Stimulated activated CD8-positive, alpha-beta memory T cell treated with anti-CD3 and anti-CD28 coated beads, Interleukin-7, amount 100 ng/mL, for 1 hour (primary cell): ENCODE measurements around the gene BHLHE23.
"Not testable (repeated sequence)": the region's sequence is repeated elsewhere in the genome, so short reads cannot be mapped to it uniquely, and the experiment has no call there.

Experiments used
- DNase-seq, 2 donors: peaks; one replicate each; pipeline ENCODE4 v3.0.0-alpha.2; 2020; ENCODE audit warnings: low read depth in 2 of 2

BHLHE23 gene

GRCh38 chr20:62961310-62961783, 45.4 kb downstream of the BHLHE23 start:
- no peak for DNase-seq

GRCh38 chr20:62960446-62961309, 46.1 kb downstream of the BHLHE23 start:
- not testable (repeated sequence) for DNase-seq

- DNase-seq: no peak
Measured at GRCh38 chr20:62959998-62960436, 46.7 kb downstream of the BHLHE23 start.

- DNase-seq: no peak
Measured at GRCh38 chr20:62959101-62959971, 47.4 kb downstream of the BHLHE23 start.

GRCh38 chr20:62958388-62959100, 48.2 kb downstream of the BHLHE23 start:
- no peak for DNase-seq

- DNase-seq: no peak
Measured at GRCh38 chr20:62957136-62958117, 49.3 kb downstream of the BHLHE23 start.

- no peak for DNase-seq
Measured at GRCh38 chr20:62956387-62957135, 50.2 kb downstream of the BHLHE23 start.
